Activated naive CD4-positive, alpha-beta T cell treated with anti-CD3 and anti-CD28 coated beads, Interleukin-2, amount 50 U/mL, for 72 hours (primary cell): ENCODE data around the gene GLIPR1L2. TPM values are rescaled to one million over a fixed set of nuclear protein-coding genes. Genes with fewer than 3 reads are reported as not detected.
"Not testable (repeated sequence)": the region's sequence is repeated elsewhere in the genome, so short reads cannot be mapped to it uniquely, and the experiment has no call there.

Experiments
- ATAC-seq, 2 donors: fragments of 150-1000 bp; cut with Tn5 transposase; 2 replicates each; pipeline ENCODE4 v1.10.0; 2021; ENCODE audit warnings: mild to moderate bottlenecking in 2 of 2, moderate library complexity in 2 of 2
- DNase-seq, 2 donors: peaks; one replicate each; pipeline ENCODE4 v3.0.0; 2021 to 2022; ENCODE audit warnings: low spot score in 2 of 2
- H3K27ac Mint-ChIP-seq, 2 donors: one replicate each; pipeline ENCODE4 v1.8.0; 2022; ENCODE audit warnings: mild to moderate bottlenecking in 2 of 2, mixed read lengths in 2 of 2
- H3K36me3 Mint-ChIP-seq, 2 donors: one replicate each; pipeline ENCODE4 v1.8.0; 2022; ENCODE audit warnings: mixed read lengths in 2 of 2
- H3K9me3 Mint-ChIP-seq, 2 donors: one replicate each; pipeline ENCODE4 v1.8.0; 2022; ENCODE audit warnings: mixed read lengths in 2 of 2
- total RNA-seq, 2 donors: library from RNA; stranded (reverse); gene quantifications; one replicate each; pipeline ENCODE4 v1.2.3, GENCODE V29; 2022

Gene GLIPR1L2
- total RNA-seq: under 1 TPM; 0.66 to 0.68 TPM

GRCh38 chr12:75390899-75391538 lies at the start of gene GLIPR1L2:
Gene GLIPR1L2 (plus strand): TSS chr12:75391089. CDS start chr12:75391117, 28 bp downstream.
- Mint-ChIP-seq H3K9me3 (peaks cover 5 to 8% of the 10 kb centered on the region in 2 donors), H3K27ac (peak within 1 kb of the TSS; percentile 96 to 98), H3K36me3 (peaks cover 0 to 8% of the 10 kb centered on the region in 2 donors)
- ATAC-seq: peak; percentile 96 to 98
- DNase-seq: peak; percentile 90 to 95

GRCh38 chr12:75341873-75342272 lies 49.0 kb upstream of the GLIPR1L2 start:
- no peaks in the 10 kb centered on the region for H3K9me3 Mint-ChIP-seq
- no peaks in the 10 kb centered on the region for H3K36me3 Mint-ChIP-seq
- DNase-seq (no peak), ATAC-seq (no peak)
- H3K27ac Mint-ChIP-seq: no peak overlapping the region

- ATAC-seq: no peak
- H3K9me3 Mint-ChIP-seq: no peaks in the 10 kb centered on the region
- no peaks in the 10 kb centered on the region for H3K36me3 Mint-ChIP-seq
- no peak for DNase-seq
- no peak overlapping the region for H3K27ac Mint-ChIP-seq
Measured at GRCh38 chr12:75345531-75345930, 45.4 kb upstream of the GLIPR1L2 start.

GRCh38 chr12:75346215-75346614 lies 44.7 kb upstream of the GLIPR1L2 start:
- not testable (repeated sequence) for DNase-seq, H3K27ac Mint-ChIP-seq, H3K9me3 Mint-ChIP-seq, H3K36me3 Mint-ChIP-seq
- ATAC-seq: peak; percentile 95 to 96

- peaks cover 15 to 17% of the 10 kb centered on the region in 2 donors for H3K9me3 Mint-ChIP-seq
- ATAC-seq: no peak
- H3K36me3 Mint-ChIP-seq: peaks cover 22 to 32% of the 10 kb centered on the region in 2 donors
- DNase-seq: no peak
- no peak overlapping the region for H3K27ac Mint-ChIP-seq
Measured at GRCh38 chr12:75349946-75350345, 40.9 kb upstream of the GLIPR1L2 start.

- peaks cover 22 to 35% of the 10 kb centered on the region in 2 donors for H3K36me3 Mint-ChIP-seq
- no peak for ATAC-seq
Measured at GRCh38 chr12:75350413-75350812, 40.5 kb upstream of the GLIPR1L2 start.

GRCh38 chr12:75354011-75354410 lies 36.9 kb upstream of the GLIPR1L2 start:
- ATAC-seq (no peak), DNase-seq (no peak)
- Mint-ChIP-seq H3K36me3 (peaks cover 22 to 35% of the 10 kb centered on the region in 2 donors), H3K27ac (no peak overlapping the region), H3K9me3 (peaks cover 19% of the 10 kb centered on the region in 2 donors)

More at GRCh38 chr12:75350413-75350812, 40.5 kb upstream of the GLIPR1L2 start:
- Mint-ChIP-seq H3K27ac (no peak overlapping the region), H3K9me3 (peaks cover 19% of the 10 kb centered on the region in 2 donors)
- DNase-seq: no peak

GRCh38 chr12:75360920-75361319 lies 30.0 kb upstream of the GLIPR1L2 start:
- Mint-ChIP-seq H3K27ac (peak overlapping the region; percentile 32 to 40), H3K36me3 (peaks cover 0 to 10% of the 10 kb centered on the region in 2 donors), H3K9me3 (peaks cover 0 to 4% of the 10 kb centered on the region in 2 donors)
- ATAC-seq (peak; percentile 20 to 59), DNase-seq (no peak)

- peaks cover 0 to 10% of the 10 kb centered on the region in 2 donors for H3K36me3 Mint-ChIP-seq
- DNase-seq (no peak), ATAC-seq (peak in 1 of 2 donors; percentile 66)
- peaks cover 0 to 4% of the 10 kb centered on the region in 2 donors for H3K9me3 Mint-ChIP-seq
- peak overlapping the region; percentile 32 to 40 for H3K27ac Mint-ChIP-seq
Measured at GRCh38 chr12:75361408-75361807, 29.5 kb upstream of the GLIPR1L2 start.

GRCh38 chr12:75364919-75365318 lies 26.0 kb upstream of the GLIPR1L2 start:
- Mint-ChIP-seq H3K27ac (no peak overlapping the region), H3K36me3 (peaks cover 0 to 10% of the 10 kb centered on the region in 2 donors), H3K9me3 (peaks cover 0 to 4% of the 10 kb centered on the region in 2 donors)
- no peak for DNase-seq
- no peak for ATAC-seq

GRCh38 chr12:75366629-75367028 lies 24.3 kb upstream of the GLIPR1L2 start:
- H3K36me3 Mint-ChIP-seq: no peaks in the 10 kb centered on the region
- H3K9me3 Mint-ChIP-seq: no peaks in the 10 kb centered on the region
- no peak for DNase-seq
- peak; percentile 45 to 87 for ATAC-seq
- H3K27ac Mint-ChIP-seq: no peak overlapping the region

- no peak overlapping the region for H3K27ac Mint-ChIP-seq
- DNase-seq (no peak), ATAC-seq (no peak)
- H3K9me3 Mint-ChIP-seq: no peaks in the 10 kb centered on the region
- H3K36me3 Mint-ChIP-seq: no peaks in the 10 kb centered on the region
Measured at GRCh38 chr12:75374971-75375370, 15.9 kb upstream of the GLIPR1L2 start.

GRCh38 chr12:75378354-75378753 lies 12.5 kb upstream of the GLIPR1L2 start:
- no peaks in the 10 kb centered on the region for H3K9me3 Mint-ChIP-seq
- no peak for DNase-seq
- no peak overlapping the region for H3K27ac Mint-ChIP-seq
- no peak for ATAC-seq
- no peaks in the 10 kb centered on the region for H3K36me3 Mint-ChIP-seq

- ATAC-seq: no peak
- DNase-seq: no peak
- peaks cover 5 to 8% of the 10 kb centered on the region in 2 donors for H3K9me3 Mint-ChIP-seq
- H3K27ac Mint-ChIP-seq: peak overlapping the region in 1 of 2 donors; percentile 98
- peaks cover 0 to 8% of the 10 kb centered on the region in 2 donors for H3K36me3 Mint-ChIP-seq
Measured at GRCh38 chr12:75389061-75389460, 1.8 kb upstream of the GLIPR1L2 start.

- Mint-ChIP-seq H3K36me3 (peaks cover 0 to 8% of the 10 kb centered on the region in 2 donors), H3K9me3 (peaks cover 5 to 8% of the 10 kb centered on the region in 2 donors), H3K27ac (peak overlapping the region; percentile 18 to 98)
- ATAC-seq (no peak), DNase-seq (no peak)
Measured at GRCh38 chr12:75389706-75390105, 1.2 kb upstream of the GLIPR1L2 start.

- H3K36me3 Mint-ChIP-seq: peaks cover 0 to 8% of the 10 kb centered on the region in 2 donors
- H3K27ac Mint-ChIP-seq: peak overlapping the region; percentile 96 to 98
- no peak for DNase-seq
- peaks cover 5 to 8% of the 10 kb centered on the region in 2 donors for H3K9me3 Mint-ChIP-seq
- ATAC-seq: no peak
Measured at GRCh38 chr12:75390156-75390898, 562 bp upstream of the GLIPR1L2 start.

GRCh38 chr12:75404231-75404630 lies 13.3 kb downstream of the GLIPR1L2 start:
- no peaks in the 10 kb centered on the region for H3K36me3 Mint-ChIP-seq
- no peaks in the 10 kb centered on the region for H3K9me3 Mint-ChIP-seq
- ATAC-seq: no peak
- no peak overlapping the region for H3K27ac Mint-ChIP-seq
- DNase-seq: no peak
